ENCODE measurements around the gene FAM78A.

Gene FAM78A, protein sequence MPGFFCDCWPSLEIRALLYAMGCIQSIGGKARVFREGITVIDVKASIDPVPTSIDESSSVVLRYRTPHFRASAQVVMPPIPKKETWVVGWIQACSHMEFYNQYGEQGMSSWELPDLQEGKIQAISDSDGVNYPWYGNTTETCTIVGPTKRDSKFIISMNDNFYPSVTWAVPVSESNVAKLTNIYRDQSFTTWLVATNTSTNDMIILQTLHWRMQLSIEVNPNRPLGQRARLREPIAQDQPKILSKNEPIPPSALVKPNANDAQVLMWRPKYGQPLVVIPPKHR

DNA sequence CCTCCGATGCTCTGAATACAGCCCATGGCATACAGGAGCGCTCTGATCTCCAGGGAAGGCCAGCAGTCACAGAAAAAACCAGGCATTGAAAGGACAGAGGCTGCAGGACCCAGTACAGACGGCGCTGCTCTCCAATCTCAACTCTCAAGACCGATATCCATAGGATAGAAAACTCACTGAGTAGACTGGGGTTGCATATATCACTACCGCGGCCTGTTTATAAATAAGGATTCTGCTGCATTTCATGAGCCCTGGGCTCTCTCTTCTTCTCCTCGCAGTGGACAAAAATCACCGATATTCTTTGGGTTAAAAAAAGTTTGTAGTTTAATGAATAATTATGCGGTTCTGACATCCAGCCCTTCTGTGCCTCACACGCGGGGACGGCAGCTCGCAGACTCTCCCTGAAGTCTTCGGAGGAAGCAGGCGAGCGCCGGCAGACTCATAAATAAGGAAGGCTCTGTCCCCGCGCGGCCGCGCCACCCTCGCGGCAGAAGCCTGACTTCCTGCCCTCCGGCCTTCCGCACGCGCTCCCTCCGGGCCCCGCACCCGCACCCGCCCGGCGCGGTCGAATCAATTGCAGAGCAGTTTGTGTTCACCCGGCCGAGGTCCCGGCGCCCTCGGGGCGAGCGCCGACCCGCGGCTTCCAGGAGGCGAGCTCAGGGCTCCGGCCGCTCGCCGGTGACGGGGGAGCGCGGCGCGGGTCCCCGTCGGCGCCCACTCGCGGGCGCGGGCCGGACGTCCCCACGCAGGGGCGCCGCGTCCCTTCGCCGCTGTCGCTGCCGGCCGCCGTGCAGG, at the start of gene FAM78A:
Gene FAM78A (minus strand): TSS at position 417 of the 795 bp plus-strand sequence. CDS start 331 bp downstream, at position 86.
- Mint-ChIP-seq H3K36me3 (no peaks in the 10 kb centered on the region), H3K4me1 (peaks cover 29% of the 10 kb centered on the region), H3K4me3 (peak within 1 kb of the TSS; percentile 100), H3K27ac (peak within 1 kb of the TSS; percentile 99), H3K27me3 (no peaks in the 10 kb centered on the region), H3K9me3 (no peaks in the 10 kb centered on the region)

- Mint-ChIP-seq H3K4me1 (no peaks in the 10 kb centered on the region), H3K27me3 (no peaks in the 10 kb centered on the region), H3K27ac (no peak overlapping the region), H3K4me3 (no peak overlapping the region), H3K9me3 (no peaks in the 10 kb centered on the region), H3K36me3 (no peaks in the 10 kb centered on the region)
These were observed 48.7 kb upstream of the FAM78A start for GRCh38 chr9:131324736-131325679.

- no peaks in the 10 kb centered on the region for H3K36me3 Mint-ChIP-seq
- no peak overlapping the region for H3K4me3 Mint-ChIP-seq
- H3K27ac Mint-ChIP-seq, result no peak overlapping the region
These were observed 47.3 kb upstream of the FAM78A start for GRCh38 chr9:131323629-131324028.

GRCh38 chr9:131320031-131320685, 43.8 kb upstream of the FAM78A start:
- no peaks in the 10 kb centered on the region for H3K27me3 Mint-ChIP-seq
- H3K4me1 Mint-ChIP-seq, result no peaks in the 10 kb centered on the region
- no peaks in the 10 kb centered on the region for H3K9me3 Mint-ChIP-seq
- H3K27ac Mint-ChIP-seq, result no peak overlapping the region
- no peaks in the 10 kb centered on the region for H3K36me3 Mint-ChIP-seq
- H3K4me3 Mint-ChIP-seq, result no peak overlapping the region

More at GRCh38 chr9:131323629-131324028, 47.3 kb upstream of the FAM78A start:
- no peaks in the 10 kb centered on the region for H3K27me3 Mint-ChIP-seq
- no peaks in the 10 kb centered on the region for H3K9me3 Mint-ChIP-seq
- no peaks in the 10 kb centered on the region for H3K4me1 Mint-ChIP-seq

DNA sequence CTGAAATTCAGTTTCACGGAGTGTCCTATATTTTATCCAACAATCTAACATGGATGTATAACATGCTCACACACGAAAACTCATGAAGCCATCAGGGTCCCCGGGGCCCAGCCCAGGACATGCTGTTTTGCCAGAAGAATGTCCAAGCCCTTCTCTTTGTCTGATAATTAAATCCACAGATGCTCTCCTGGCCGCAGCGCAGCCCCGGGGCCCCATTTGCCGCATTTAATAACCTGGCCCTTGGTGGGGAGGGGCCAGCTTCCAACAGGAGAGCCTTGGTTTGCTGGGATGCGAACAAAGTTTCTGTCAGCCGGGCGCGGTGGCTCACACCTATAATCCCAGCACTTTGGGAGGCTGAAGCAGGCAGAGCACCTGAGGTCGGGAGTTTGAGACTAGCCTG, 43.2 kb upstream of the FAM78A start:
- Mint-ChIP-seq H3K36me3 (no peaks in the 10 kb centered on the region), H3K27me3 (no peaks in the 10 kb centered on the region), H3K27ac (no peak overlapping the region), H3K4me3 (no peak overlapping the region), H3K4me1 (no peaks in the 10 kb centered on the region), H3K9me3 (no peaks in the 10 kb centered on the region)

GRCh38 chr9:131318231-131319085, 42.1 kb upstream of the FAM78A start:
- H3K9me3 Mint-ChIP-seq, result no peaks in the 10 kb centered on the region
- H3K27me3 Mint-ChIP-seq, result no peaks in the 10 kb centered on the region

GRCh38 chr9:131312822-131313770, 36.8 kb upstream of the FAM78A start:
- no peak overlapping the region for H3K4me3 Mint-ChIP-seq
- peak overlapping the region; percentile 90 for H3K27ac Mint-ChIP-seq
- H3K27me3 Mint-ChIP-seq, result no peaks in the 10 kb centered on the region
- no peaks in the 10 kb centered on the region for H3K9me3 Mint-ChIP-seq
- peaks cover 11% of the 10 kb centered on the region for H3K4me1 Mint-ChIP-seq
- H3K36me3 Mint-ChIP-seq, result no peaks in the 10 kb centered on the region

More at GRCh38 chr9:131318231-131319085, 42.1 kb upstream of the FAM78A start:
- Mint-ChIP-seq H3K4me1 (no peaks in the 10 kb centered on the region), H3K36me3 (no peaks in the 10 kb centered on the region), H3K27ac (no peak overlapping the region), H3K4me3 (no peak overlapping the region)

- Mint-ChIP-seq H3K36me3 (no peaks in the 10 kb centered on the region), H3K4me3 (no peak overlapping the region), H3K4me1 (peaks cover 11% of the 10 kb centered on the region), H3K9me3 (no peaks in the 10 kb centered on the region), H3K27me3 (no peaks in the 10 kb centered on the region), H3K27ac (no peak overlapping the region)
These were observed 35.9 kb upstream of the FAM78A start for GRCh38 chr9:131312246-131312645.

GRCh38 chr9:131310833-131311554, 34.7 kb upstream of the FAM78A start:
- Mint-ChIP-seq H3K36me3 (no peaks in the 10 kb centered on the region), H3K27ac (no peak overlapping the region), H3K27me3 (no peaks in the 10 kb centered on the region), H3K9me3 (no peaks in the 10 kb centered on the region), H3K4me1 (peaks cover 11% of the 10 kb centered on the region), H3K4me3 (peak overlapping the region; percentile 65)

DNA sequence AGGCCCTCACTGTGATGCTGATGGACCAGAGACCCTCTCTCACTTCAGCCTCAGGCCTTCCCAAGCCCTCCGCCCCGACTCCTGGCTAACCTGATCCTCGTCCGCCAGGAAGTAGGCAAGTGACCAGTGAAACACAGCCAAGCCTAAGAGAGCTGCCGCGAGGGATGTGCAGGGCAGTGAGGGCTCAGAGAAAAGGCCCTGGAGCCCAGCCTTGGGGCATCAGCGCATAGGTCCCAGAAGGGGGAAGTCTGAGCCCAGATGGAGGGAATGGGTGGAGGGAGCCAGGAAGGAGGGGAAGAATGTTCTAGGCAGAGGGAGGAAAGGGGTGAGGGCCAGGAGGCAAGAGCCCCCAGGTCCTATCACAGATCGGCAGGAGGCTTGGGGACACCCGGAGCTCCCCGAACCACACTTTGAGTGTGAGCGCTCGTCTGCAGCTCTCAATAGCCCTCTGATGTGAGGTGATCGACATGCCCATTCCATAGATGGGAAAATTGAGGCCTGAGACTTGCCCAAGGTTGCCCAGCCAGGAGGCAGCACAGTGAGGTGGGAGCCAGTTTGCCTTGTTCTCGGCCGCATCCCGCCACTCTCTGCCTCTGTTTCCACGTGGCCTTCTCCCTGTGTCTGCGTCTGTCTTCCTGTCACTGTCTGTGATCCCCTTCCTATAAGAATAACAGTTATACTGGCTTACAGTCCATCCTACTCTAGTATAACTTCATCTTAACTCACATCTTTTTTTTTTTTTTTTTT, 33.4 kb upstream of the FAM78A start:
- Mint-ChIP-seq H3K27ac (no peak overlapping the region), H3K4me1 (peaks cover 11% of the 10 kb centered on the region), H3K36me3 (no peaks in the 10 kb centered on the region), H3K9me3 (no peaks in the 10 kb centered on the region), H3K27me3 (no peaks in the 10 kb centered on the region), H3K4me3 (no peak overlapping the region)

GRCh38 chr9:131308906-131309529, 32.7 kb upstream of the FAM78A start:
- peaks cover 11% of the 10 kb centered on the region for H3K4me1 Mint-ChIP-seq
- no peaks in the 10 kb centered on the region for H3K27me3 Mint-ChIP-seq
- no peaks in the 10 kb centered on the region for H3K36me3 Mint-ChIP-seq
- no peaks in the 10 kb centered on the region for H3K9me3 Mint-ChIP-seq
- H3K4me3 Mint-ChIP-seq, result no peak overlapping the region
- H3K27ac Mint-ChIP-seq, result no peak overlapping the region

GRCh38 chr9:131308452-131308851, 32.1 kb upstream of the FAM78A start:
- H3K27ac Mint-ChIP-seq, result no peak overlapping the region
- no peaks in the 10 kb centered on the region for H3K36me3 Mint-ChIP-seq
- no peak overlapping the region for H3K4me3 Mint-ChIP-seq
- no peaks in the 10 kb centered on the region for H3K27me3 Mint-ChIP-seq
- H3K4me1 Mint-ChIP-seq, result peaks cover 11% of the 10 kb centered on the region
- no peaks in the 10 kb centered on the region for H3K9me3 Mint-ChIP-seq

Measured in activated naive CD4-positive, alpha-beta T cell treated with anti-CD3 and anti-CD28 coated beads, Interleukin-2, amount 50 U/mL, for 24 hours (primary cell).